Gastroesophageal sphincter (tissue), 4 donors: Measurements from ENCODE around the gene CAMKMT. TPM values are rescaled to one million over a fixed set of nuclear protein-coding genes. Genes with fewer than 3 reads are reported as not detected.

Experiments
- ATAC-seq: fragments of 150-250 bp; one replicate; pipeline ENCODE4 v1.9.1; 2016; ENCODE audit warnings: mild to moderate bottlenecking, moderate library complexity
- H3K27ac ChIP-seq, 4 donors: fragments of 200-600 bp; sonication (generic) in 3 of 4; 1 replicate in 3 of 4; 2 replicates in 1 of 4; pipeline ENCODE4 v1.5.1; 2016 to 2019
- H3K27me3 ChIP-seq: fragments of 200-600 bp; sonication (generic); one replicate; pipeline ENCODE4 v1.5.1; 2019
- H3K36me3 ChIP-seq, 2 donors: fragments of 200-600 bp; sonication (generic); one replicate each; pipeline ENCODE4 v1.5.1; 2019; ENCODE audit warnings: control low read depth in 1 of 2
- H3K4me1 ChIP-seq, 3 donors: fragments of 200-600 bp; sonication (generic); 1 replicate in 2 of 3; 2 replicates in 1 of 3; pipeline ENCODE4 v1.5.1; 2016 to 2019; ENCODE audit warnings: control low read depth in 2 of 3
- H3K4me3 ChIP-seq, 2 donors: fragments of 200-600 bp; sonication (generic); one replicate each; pipeline ENCODE4 v1.5.1; 2019; ENCODE audit warnings: mild to moderate bottlenecking in 1 of 2, moderate library complexity in 1 of 2
- H3K9me3 ChIP-seq, 3 donors: fragments of 200-600 bp; sonication (generic); one replicate each; pipeline ENCODE4 v1.5.1; 2017 to 2019; ENCODE audit warnings: control low read depth in 2 of 3
- CTCF ChIP-seq, 4 experiments: fragments of 200-600 bp in 2 of 4; fragments of 450-650 bp in 2 of 4; sonication (generic) in 1 of 4; IDR thresholded peaks; one replicate each; pipeline ENCODE4 v1.5.1; 2017 to 2019; ENCODE audit warnings: antibody characterized with exemption in 4 of 4, mild to moderate bottlenecking in 2 of 4, moderate library complexity in 2 of 4
- EP300 ChIP-seq: sonication (generic); formaldehyde crosslinking; IDR thresholded peaks from one replicate; pipeline ENCODE4 v1.6.1; 2017; ENCODE audit warnings: antibody characterized with exemption, mild to moderate bottlenecking
- POLR2A ChIP-seq, 2 donors: fragments of 450-650 bp; IDR thresholded peaks; one replicate each; pipeline ENCODE4 v1.6.1; 2017; ENCODE audit warnings: antibody characterized with exemption in 2 of 2, mild to moderate bottlenecking in 2 of 2, moderate library complexity in 1 of 2
- POLR2AphosphoS5 ChIP-seq: sonication (generic); formaldehyde crosslinking; IDR thresholded peaks from one replicate; pipeline ENCODE4 v1.6.1; 2017; ENCODE audit warnings: antibody characterized with exemption
- WGBS, 2 donors: methylation state at CpG; one replicate each; pipeline ENCODE4 v1.1.5; 2018; ENCODE audit warnings: low coverage in 1 of 2; 5-methylcytosine and 5-hydroxymethylcytosine counted together
- total RNA-seq, 4 donors: library from RNA; depleted of rRNA; stranded (reverse); fragments of >200 nt; gene quantifications; one replicate each; pipeline ENCODE4 v1.1.0, GENCODE V29; 2016

CAMKMT gene
- total RNA-seq, 4 donors from 2014 or later: 4.2 to 19.5 (median 11.0) TPM

- Histone ChIP-seq H3K27ac (no peak overlapping the region), H3K4me3 (peak overlapping the region in 1 of 2 donors; percentile 20), H3K27me3 (peaks cover 18% of the 10 kb centered on the region), H3K4me1 (no peaks in the 10 kb centered on the region), H3K36me3 (no peaks in the 10 kb centered on the region), H3K9me3 (no peaks in the 10 kb centered on the region)
- no peak for TF ChIP-seq EP300
- no peak for TF ChIP-seq POLR2AphosphoS5
- TF ChIP-seq POLR2A (IDR thresholded peaks at IDR 0.05): no peak
- TF ChIP-seq CTCF (IDR thresholded peaks at IDR 0.05): no peak
- ATAC-seq: no peak
- 19 to 37% methylated on average over 5 to 26 of the region's 42 CpGs for WGBS, 2 donors
Observed at GRCh38 chr2:44768438-44769236, 406.9 kb downstream of the CAMKMT start.

- H3K4me3 ChIP-seq: no peak overlapping the region
- TF ChIP-seq EP300: no peak
- no peak for TF ChIP-seq POLR2AphosphoS5
- no peak for TF ChIP-seq POLR2A (IDR thresholded peaks at IDR 0.05)
- no peak for TF ChIP-seq CTCF (IDR thresholded peaks at IDR 0.05)
- 89 to 94% methylated on average over 9 of the region's 9 CpGs for WGBS, 2 donors
Observed at GRCh38 chr2:44769349-44770011, 407.7 kb downstream of the CAMKMT start.

GRCh38 chr2:44770221-44771195, 408.8 kb downstream of the CAMKMT start:
- Histone ChIP-seq H3K4me1 (no peaks in the 10 kb centered on the region), H3K27me3 (peaks cover 18% of the 10 kb centered on the region), H3K9me3 (no peaks in the 10 kb centered on the region), H3K36me3 (no peaks in the 10 kb centered on the region), H3K27ac (no peak overlapping the region), H3K4me3 (no peak overlapping the region)
- 85 to 89% methylated on average over 4 to 6 of the region's 6 CpGs for WGBS, 2 donors
- TF ChIP-seq POLR2AphosphoS5: no peak
- TF ChIP-seq POLR2A (IDR thresholded peaks at IDR 0.05): no peak
- no peak for TF ChIP-seq EP300
- TF ChIP-seq CTCF (IDR thresholded peaks at IDR 0.05): no peak
- ATAC-seq: no peak

More at GRCh38 chr2:44769349-44770011, 407.7 kb downstream of the CAMKMT start:
- peaks cover 18% of the 10 kb centered on the region for H3K27me3 ChIP-seq
- H3K36me3 ChIP-seq: no peaks in the 10 kb centered on the region
- H3K9me3 ChIP-seq: no peaks in the 10 kb centered on the region
- no peaks in the 10 kb centered on the region for H3K4me1 ChIP-seq
- no peak overlapping the region for H3K27ac ChIP-seq
- no peak for ATAC-seq

GRCh38 chr2:44771522-44771921, 409.8 kb downstream of the CAMKMT start:
- no peak for ATAC-seq
- H3K27me3 ChIP-seq: peaks cover 14% of the 10 kb centered on the region
- WGBS, 2 donors: 100% methylated on average over 2 of the region's 2 CpGs; no CpG with 5 or more reads in 1 of the 2 donors

More at GRCh38 chr2:44771522-44771921, 409.8 kb downstream of the CAMKMT start:
- H3K4me1 ChIP-seq: peaks cover 0 to 8% (median 0%) of the 10 kb centered on the region in 3 donors
- no peak overlapping the region for H3K4me3 ChIP-seq
- no peaks in the 10 kb centered on the region for H3K9me3 ChIP-seq
- H3K36me3 ChIP-seq: no peaks in the 10 kb centered on the region
- TF ChIP-seq POLR2A (IDR thresholded peaks at IDR 0.05): no peak
- no peak for TF ChIP-seq POLR2AphosphoS5
- TF ChIP-seq CTCF (IDR thresholded peaks at IDR 0.05): no peak
- TF ChIP-seq EP300: no peak
- H3K27ac ChIP-seq: no peak overlapping the region
